Thoracic aorta (tissue), 2 donors: ENCODE data around the gene PIAS1. TPM values are rescaled to one million over a fixed set of nuclear protein-coding genes. Genes with fewer than 3 reads are reported as not detected.
"Not testable (repeated sequence)": the region's sequence is repeated elsewhere in the genome, so short reads cannot be mapped to it uniquely, and the experiment has no call there.

Source experiments
- ATAC-seq: fragments of 150-250 bp; one replicate; pipeline ENCODE4 v1.8.0; 2017; ENCODE audit warnings: low read depth; ENCODE audit not compliant: insufficient number of reproducible peaks, low FRiP score
- DNase-seq: peaks from one replicate; pipeline ENCODE4 v3.0.0-alpha.2; 2020; ENCODE audit warnings: low spot score
- H3K27ac ChIP-seq, 2 donors: fragments of 200-600 bp; sonication (generic); 1 replicate in 1 of 2; 2 replicates in 1 of 2; pipeline ENCODE4 v1.5.1; 2016; ENCODE audit warnings: mild to moderate bottlenecking in 2 of 2, moderate library complexity in 2 of 2
- H3K27me3 ChIP-seq: fragments of 200-600 bp; sonication (generic); replicated peaks from 2 replicates; pipeline ENCODE4 v1.6.0; 2016; ENCODE audit warnings: mild to moderate bottlenecking; ENCODE audit not compliant: insufficient read depth
- H3K36me3 ChIP-seq: fragments of 200-600 bp; sonication (generic); one replicate; pipeline ENCODE4 v1.5.1; 2016
- H3K4me1 ChIP-seq, 2 donors: fragments of 200-600 bp; sonication (generic); 1 replicate in 1 of 2; 2 replicates in 1 of 2; pipeline versions ENCODE4 v1.5.1 to v1.6.0; 2016; ENCODE audit warnings: low read depth in 2 of 2, mild to moderate bottlenecking in 1 of 2; ENCODE audit not compliant: control insufficient read depth in 1 of 2
- H3K4me3 ChIP-seq: fragments of 200-600 bp; sonication (generic); 2 replicates; pipeline ENCODE4 v1.5.1; 2016; ENCODE audit warnings: mild to moderate bottlenecking
- H3K9me3 ChIP-seq: fragments of 200-600 bp; sonication (generic); 2 replicates; pipeline ENCODE4 v1.5.1; 2016
- total RNA-seq, 2 donors: library from RNA; depleted of rRNA; stranded (reverse); fragments of >200 nt; gene quantifications; one replicate each; pipeline versions ENCODE4 v1.1.0 to v1.2.3, GENCODE V29; 2016
- TF ChIP-seq, protein P1 (sequence below): fragments of 200-600 bp; sonication (generic); IDR thresholded peaks from one replicate; pipeline ENCODE4 v1.5.1; 2019; ENCODE audit warnings: antibody characterized with exemption

The PIAS1 gene
- total RNA-seq, 2 donors from 2014 or later: 45.1 to 74.1 TPM

DNA sequence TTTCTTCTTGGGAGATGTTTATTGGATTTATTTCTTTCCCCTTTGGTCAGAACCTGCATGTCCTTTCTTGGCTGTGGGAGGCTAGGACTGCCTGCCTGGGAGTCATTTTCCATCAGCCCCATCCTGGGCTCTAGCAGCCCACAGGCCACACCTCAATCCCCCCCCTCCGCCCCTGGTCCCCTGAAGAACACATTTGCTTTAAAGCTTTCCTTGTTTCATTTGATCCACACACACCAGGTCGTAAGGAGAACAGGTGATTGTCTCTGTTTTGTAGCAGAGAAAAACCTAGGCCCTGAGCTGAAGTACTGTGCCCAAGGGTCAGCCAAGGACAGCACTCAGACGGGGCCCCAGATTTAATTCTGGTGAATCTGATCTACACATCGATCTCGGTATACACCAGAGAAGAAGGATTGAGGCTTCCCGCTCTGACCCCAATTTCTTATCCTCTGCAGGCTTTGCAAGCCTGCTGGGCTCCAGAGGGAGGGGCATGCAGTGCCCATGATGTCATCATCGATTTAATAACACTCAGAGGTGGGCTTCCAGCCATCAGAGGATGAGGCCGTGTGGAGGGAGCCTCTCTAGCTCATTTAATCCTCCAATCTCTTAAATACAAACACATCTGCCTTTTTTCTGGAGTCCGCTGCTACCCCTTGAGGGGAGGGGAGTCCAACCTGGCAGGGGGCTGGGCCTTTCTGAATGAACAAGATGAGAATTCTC, 177.1 kb downstream of the PIAS1 start:
- no peaks in the 10 kb centered on the region for H3K9me3 ChIP-seq
- ATAC-seq (no peak), DNase-seq (no peak)
- H3K4me3 ChIP-seq: no peak overlapping the region
- H3K27ac ChIP-seq: no peak overlapping the region
- TF ChIP-seq, protein P1, sequence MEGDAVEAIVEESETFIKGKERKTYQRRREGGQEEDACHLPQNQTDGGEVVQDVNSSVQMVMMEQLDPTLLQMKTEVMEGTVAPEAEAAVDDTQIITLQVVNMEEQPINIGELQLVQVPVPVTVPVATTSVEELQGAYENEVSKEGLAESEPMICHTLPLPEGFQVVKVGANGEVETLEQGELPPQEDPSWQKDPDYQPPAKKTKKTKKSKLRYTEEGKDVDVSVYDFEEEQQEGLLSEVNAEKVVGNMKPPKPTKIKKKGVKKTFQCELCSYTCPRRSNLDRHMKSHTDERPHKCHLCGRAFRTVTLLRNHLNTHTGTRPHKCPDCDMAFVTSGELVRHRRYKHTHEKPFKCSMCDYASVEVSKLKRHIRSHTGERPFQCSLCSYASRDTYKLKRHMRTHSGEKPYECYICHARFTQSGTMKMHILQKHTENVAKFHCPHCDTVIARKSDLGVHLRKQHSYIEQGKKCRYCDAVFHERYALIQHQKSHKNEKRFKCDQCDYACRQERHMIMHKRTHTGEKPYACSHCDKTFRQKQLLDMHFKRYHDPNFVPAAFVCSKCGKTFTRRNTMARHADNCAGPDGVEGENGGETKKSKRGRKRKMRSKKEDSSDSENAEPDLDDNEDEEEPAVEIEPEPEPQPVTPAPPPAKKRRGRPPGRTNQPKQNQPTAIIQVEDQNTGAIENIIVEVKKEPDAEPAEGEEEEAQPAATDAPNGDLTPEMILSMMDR: no peak
- no peaks in the 10 kb centered on the region for H3K36me3 ChIP-seq
- H3K27me3 ChIP-seq: no peaks in the 10 kb centered on the region
- peaks cover 15 to 20% of the 10 kb centered on the region in 2 donors for H3K4me1 ChIP-seq

DNA sequence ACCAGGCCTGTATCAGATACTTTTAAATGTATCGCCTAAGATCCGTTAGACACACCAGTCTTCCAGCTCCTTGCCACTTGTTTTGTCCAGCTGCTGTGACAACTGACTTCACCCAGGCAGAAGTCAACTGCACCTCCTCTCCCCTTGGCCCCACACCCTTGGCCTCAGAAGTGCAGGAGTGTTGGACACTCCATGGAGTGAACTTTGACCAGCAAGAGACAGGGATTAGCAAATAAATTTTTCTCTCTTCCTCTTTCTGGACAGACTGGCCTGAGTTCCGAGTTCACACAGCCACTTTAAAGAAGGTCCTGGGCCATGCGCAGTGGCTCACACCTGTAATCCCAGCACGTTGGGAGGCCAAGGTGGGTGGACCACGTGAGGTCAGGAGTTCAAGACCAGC, 178.3 kb downstream of the PIAS1 start:
- Histone ChIP-seq H3K36me3 (no peaks in the 10 kb centered on the region), H3K4me3 (no peak overlapping the region), H3K4me1 (peaks cover 15 to 20% of the 10 kb centered on the region in 2 donors), H3K27me3 (no peaks in the 10 kb centered on the region), H3K9me3 (no peaks in the 10 kb centered on the region), H3K27ac (no peak overlapping the region)
- TF ChIP-seq, protein P1: no peak
- no peak for ATAC-seq
- DNase-seq: no peak

- TF ChIP-seq, protein P1: no peak
- Histone ChIP-seq H3K36me3 (no peaks in the 10 kb centered on the region), H3K27ac (no peak overlapping the region), H3K4me3 (no peak overlapping the region), H3K27me3 (no peaks in the 10 kb centered on the region), H3K9me3 (no peaks in the 10 kb centered on the region), H3K4me1 (peaks cover 12 to 16% of the 10 kb centered on the region in 2 donors)
- DNase-seq: no peak
- no peak for ATAC-seq
These were observed 178.8 kb downstream of the PIAS1 start for GRCh38 chr15:68232937-68233336.

DNA sequence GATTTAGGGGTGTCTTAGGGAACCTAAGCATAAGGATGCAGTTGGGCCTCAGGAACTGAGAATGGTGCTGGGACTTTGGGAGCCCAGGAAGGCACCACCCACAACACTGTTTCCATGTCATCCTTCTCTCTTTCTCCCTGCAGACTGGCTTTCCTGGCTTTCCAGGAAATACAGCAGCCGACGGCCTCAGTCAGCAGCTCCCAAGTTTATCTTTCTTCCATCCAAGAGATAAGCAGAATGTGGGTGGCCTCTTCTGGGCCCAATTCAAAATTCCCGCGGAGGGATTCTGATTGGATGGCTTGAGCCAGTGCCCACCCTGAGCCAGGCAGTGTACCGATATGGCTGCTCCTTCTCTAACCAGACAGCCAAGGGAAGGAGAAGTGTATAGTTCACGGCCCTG, 179.9 kb downstream of the PIAS1 start:
- no peak for ATAC-seq
- no peak for DNase-seq
- no peak overlapping the region for H3K27ac ChIP-seq
- no peak overlapping the region for H3K4me3 ChIP-seq
- H3K27me3 ChIP-seq: no peaks in the 10 kb centered on the region
- H3K36me3 ChIP-seq: no peaks in the 10 kb centered on the region
- H3K4me1 ChIP-seq: peaks cover 4 to 6% of the 10 kb centered on the region in 2 donors
- no peaks in the 10 kb centered on the region for H3K9me3 ChIP-seq
- TF ChIP-seq, protein P1: no peak

DNA sequence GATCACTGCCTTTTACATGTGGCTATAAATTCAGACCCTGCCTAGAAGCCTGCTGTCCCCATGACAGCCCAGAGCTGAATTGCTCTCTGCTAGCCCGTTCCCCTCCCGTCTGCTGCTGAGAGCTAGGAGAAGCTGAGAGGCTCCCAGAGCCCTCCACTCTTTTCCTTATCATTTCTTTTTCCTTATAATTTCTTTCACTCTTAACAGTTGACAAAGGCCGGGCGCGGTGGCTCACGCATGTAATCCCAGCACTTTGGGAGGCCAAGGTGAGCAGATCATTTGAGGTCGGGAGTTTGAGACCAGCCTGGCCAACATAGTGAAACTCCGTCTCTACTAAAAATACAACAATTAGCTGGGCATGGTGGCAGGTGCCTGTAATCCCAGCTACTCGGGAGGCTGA, 180.4 kb downstream of the PIAS1 start:
- H3K9me3 ChIP-seq, H3K4me3 ChIP-seq, H3K36me3 ChIP-seq, H3K27ac ChIP-seq, DNase-seq, ATAC-seq, H3K4me1 ChIP-seq, H3K27me3 ChIP-seq: not testable (repeated sequence)

DNA sequence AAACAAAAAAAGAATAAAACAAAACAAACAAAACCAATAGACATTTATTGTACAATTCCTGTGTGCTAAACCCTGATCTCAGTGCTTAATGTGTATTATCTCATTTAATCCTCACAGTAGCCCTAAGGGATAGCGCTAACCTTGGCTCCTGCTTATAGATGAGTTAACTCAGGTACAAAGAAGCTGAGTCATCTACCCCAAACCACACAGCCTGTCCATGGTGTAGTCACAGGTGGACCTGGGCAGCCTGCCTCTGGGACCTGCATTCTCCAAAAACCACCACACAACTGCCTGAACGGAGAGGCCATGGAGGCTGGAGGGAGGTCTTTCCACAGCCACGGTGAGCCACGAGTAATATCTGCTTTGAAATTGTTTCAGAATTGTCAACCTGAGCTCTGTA, 180.9 kb downstream of the PIAS1 start:
- DNase-seq: no peak

More for the DNA sequence above, 180.9 kb downstream of the PIAS1 start:
- Histone ChIP-seq H3K4me3 (no peak overlapping the region), H3K36me3 (no peaks in the 10 kb centered on the region), H3K27me3 (no peaks in the 10 kb centered on the region), H3K4me1 (peaks cover 3 to 5% of the 10 kb centered on the region in 2 donors), H3K9me3 (no peaks in the 10 kb centered on the region), H3K27ac (no peak overlapping the region)
- TF ChIP-seq, protein P1: no peak
- no peak for ATAC-seq
